SK-N-SH (cell line): ENCODE measurements around the gene LYRM4. TPM values are rescaled to one million over a fixed set of nuclear protein-coding genes. Genes with fewer than 3 reads are reported as not detected.

ENCODE experiments used
- CTCF ChIA-PET: fragments of 300-600, 350-600 bp; formaldehyde crosslinking; extraction: SDS; loops from one replicate; lab custom pipeline; 2021; lab: Yijun Ruan, JAX
- POLR2A ChIA-PET: fragments of 350-600 bp; sonication (Branson Sonifier 250); formaldehyde crosslinking; extraction: SDS; loops from one replicate; lab custom pipeline; 2020; ENCODE audit warnings: antibody characterized with exemption, inconsistent platforms; lab: Yijun Ruan, JAX
- DNase-seq: peaks from one replicate; pipeline ENCODE4 v3.0.0; 2012
- H2AFZ ChIP-seq: fragments of 200-600 bp; sonication (generic); 2 replicates; pipeline ENCODE4 v1.8.1; 2016; ENCODE audit warnings: antibody characterized with exemption, mild to moderate bottlenecking, low read depth
- H3F3A ChIP-seq: fragments of 200-600 bp; sonication (generic); replicated peaks from 2 replicates; pipeline ENCODE3; 2016; ENCODE audit warnings: antibody characterized with exemption, mild to moderate bottlenecking; ENCODE audit not compliant: insufficient read depth
- H3K27ac ChIP-seq, 2 experiments: fragments of 200-500 bp in 1 of 2; fragments of 200-600 bp in 1 of 2; sonication (Bioruptor generic) in 1 of 2; sonication (generic), shearing (Covaris generic) in 1 of 2; 2 replicates each; pipeline versions ENCODE4 v1.5.1 to v1.6.1; 2014 to 2016; ENCODE audit warnings: low read depth in 2 of 2, inconsistent platforms in 1 of 2, low read length in 1 of 2, mild to moderate bottlenecking in 1 of 2, mixed read lengths in 1 of 2
- H3K27me3 ChIP-seq: fragments of 200-600 bp; sonication (generic), shearing (Covaris generic); 2 replicates; pipeline ENCODE4 v1.6.1; 2016; ENCODE audit warnings: mixed run types; ENCODE audit not compliant: insufficient read depth
- H3K36me3 ChIP-seq, 2 experiments: fragments of 200-500 bp in 1 of 2; fragments of 200-600 bp in 1 of 2; sonication (Bioruptor generic) in 1 of 2; sonication (generic) in 1 of 2; replicated peaks in 1 of 2; 2 replicates each; pipeline versions ENCODE3 to v1.5.1; 2014 to 2016; ENCODE audit warnings: low read length in 1 of 2, mild to moderate bottlenecking in 1 of 2; ENCODE audit not compliant: insufficient read depth in 2 of 2, control insufficient read depth in 1 of 2
- H3K4me1 ChIP-seq, 2 experiments: fragments of 200-500 bp in 1 of 2; fragments of 200-600 bp in 1 of 2; sonication (Bioruptor generic) in 1 of 2; sonication (generic), shearing (Covaris generic) in 1 of 2; 2 replicates each; pipeline versions ENCODE4 v1.5.1 to v1.6.1; 2014 to 2016; ENCODE audit warnings: low read depth in 1 of 2, low read length in 1 of 2, mixed run types in 1 of 2; ENCODE audit not compliant: insufficient read depth in 2 of 2, control insufficient read depth in 1 of 2
- H3K4me2 ChIP-seq: fragments of 200-600 bp; sonication (generic), shearing (Covaris generic); 2 replicates; pipeline ENCODE4 v1.6.1; 2017; ENCODE audit warnings: mixed run types
- H3K4me3 ChIP-seq, 2 experiments: fragments of 200-500 bp in 1 of 2; fragments of 200-600 bp in 1 of 2; sonication (Bioruptor generic) in 1 of 2; sonication (generic), shearing (Covaris generic) in 1 of 2; 2 replicates each; pipeline versions ENCODE4 v1.5.1 to v1.8.1; 2014 to 2016; ENCODE audit warnings: low read depth in 2 of 2, inconsistent platforms in 1 of 2, low read length in 1 of 2, mild to moderate bottlenecking in 1 of 2, mixed read lengths in 1 of 2, moderate library complexity in 1 of 2
- H3K79me2 ChIP-seq: fragments of 200-600 bp; sonication (generic); 2 replicates; pipeline ENCODE4 v1.8.1; 2017; ENCODE audit warnings: mild to moderate bottlenecking; ENCODE audit not compliant: insufficient read depth
- H3K9ac ChIP-seq: fragments of 200-600 bp; sonication (generic); 2 replicates; pipeline ENCODE4 v1.6.1; 2017; ENCODE audit warnings: mixed run types
- H3K9me2 ChIP-seq: fragments of 200-600 bp; sonication (generic); 2 replicates; pipeline ENCODE4 v1.6.1; 2017; ENCODE audit warnings: mixed run types
- H3K9me3 ChIP-seq: fragments of 200-600 bp; sonication (generic); 2 replicates; pipeline ENCODE4 v1.6.1; 2017; ENCODE audit warnings: mixed run types, mild to moderate bottlenecking, moderate library complexity
- H4K20me1 ChIP-seq: fragments of 200-600 bp; sonication (generic); 2 replicates; pipeline ENCODE4 v1.6.1; 2017; ENCODE audit warnings: mild to moderate bottlenecking, mixed run types; ENCODE audit not compliant: insufficient read depth
- CHD2 ChIP-seq: fragments of 150-350 bp; IDR thresholded peaks from 2 replicates; pipeline ENCODE4 v1.6.1; 2018; ENCODE audit warnings: low read length; ENCODE audit not compliant: partially characterized antibody
- EP300 ChIP-seq, 2 experiments: IDR thresholded peaks; 2 replicates each; pipeline versions ENCODE4 v1.4.0 to v1.6.1; 2012; ENCODE audit warnings: borderline replicate concordance in 1 of 2, low read depth in 1 of 2, low read length in 1 of 2
- FOSL2 ChIP-seq: IDR thresholded peaks from 2 replicates; pipeline ENCODE4 v1.4.0; 2012; ENCODE audit warnings: low read depth, mild to moderate bottlenecking, moderate library complexity, borderline replicate concordance
- FOXJ3 ChIP-seq: sonication (generic); formaldehyde crosslinking; IDR thresholded peaks from 2 replicates; pipeline ENCODE4 v1.5.1; 2020; ENCODE audit warnings: mild to moderate bottlenecking, missing genetic modification reagents
- FOXM1 ChIP-seq: IDR thresholded peaks from 2 replicates; pipeline ENCODE4 v1.4.0; 2012; ENCODE audit warnings: low read depth, mild to moderate bottlenecking
- GABPA ChIP-seq: IDR thresholded peaks from 2 replicates; pipeline ENCODE4 v1.4.0; 2012; ENCODE audit warnings: low read depth, mild to moderate bottlenecking
- GATA2 ChIP-seq: sonication (generic); formaldehyde crosslinking; IDR thresholded peaks from 2 replicates; pipeline ENCODE4 v1.5.0; 2020; ENCODE audit warnings: mild to moderate bottlenecking, missing genetic modification reagents
- JUND ChIP-seq: IDR thresholded peaks from 2 replicates; pipeline ENCODE4 v1.4.0; 2012
- MEF2A ChIP-seq: IDR thresholded peaks from 2 replicates; pipeline ENCODE4 v1.4.0; 2012; ENCODE audit warnings: low read depth, borderline replicate concordance
- NRF1 ChIP-seq: IDR thresholded peaks from 2 replicates; pipeline ENCODE4 v1.6.1; 2012; ENCODE audit warnings: low read depth, mild to moderate bottlenecking, low read length
- RCOR1 ChIP-seq: fragments of 150-350 bp; IDR thresholded peaks from 2 replicates; pipeline ENCODE4 v1.6.1; 2017; ENCODE audit warnings: antibody characterized with exemption, low read length
- RFX5 ChIP-seq: IDR thresholded peaks from 2 replicates; pipeline ENCODE4 v1.6.1; 2012; ENCODE audit warnings: mild to moderate bottlenecking, improper control_type of control experiment, low read length
- SIN3A ChIP-seq: IDR thresholded peaks from 2 replicates; pipeline ENCODE4 v1.6.1; 2012; ENCODE audit warnings: low read depth, mild to moderate bottlenecking, low read length, moderate library complexity, borderline replicate concordance
- SMC3 ChIP-seq: IDR thresholded peaks from 2 replicates; pipeline ENCODE4 v1.6.1; 2012; ENCODE audit warnings: low read depth, low read length, improper control_type of control experiment
- TAF1 ChIP-seq: IDR thresholded peaks from 2 replicates; pipeline ENCODE4 v1.6.1; 2012; ENCODE audit warnings: low read depth, mild to moderate bottlenecking, low read length, moderate library complexity, borderline replicate concordance
- WGBS: methylation state at CpG from one replicate; pipeline ENCODE4 v1.1.6; 2017; ENCODE audit warnings: low lambda C conversion rate; 5-methylcytosine and 5-hydroxymethylcytosine counted together
- polyA plus RNA-seq, 3 experiments: library from polyadenylated mRNA; depleted of rRNA; stranded (reverse); fragments of >200 nt; gene quantifications; 2 replicates each; pipeline ENCODE4 v1.2.3, GENCODE V29; 2012
- TF ChIP-seq, protein P1 (sequence below): IDR thresholded peaks from 2 replicates; pipeline ENCODE4 v1.6.1; 2012; ENCODE audit warnings: mild to moderate bottlenecking, low read depth, low read length, moderate library complexity
- TF ChIP-seq, protein P2 (sequence below): fragments of 200-600 bp; sonication (generic); IDR thresholded peaks from 2 replicates; pipeline ENCODE4 v1.6.1; 2017; ENCODE audit warnings: antibody characterized with exemption, mild to moderate bottlenecking, moderate library complexity
- TF ChIP-seq, protein P3 (sequence below): IDR thresholded peaks from 2 replicates; pipeline ENCODE4 v1.4.0; 2012; ENCODE audit warnings: low read depth
- TF ChIP-seq, protein P4 (sequence below): IDR thresholded peaks from 2 replicates; pipeline ENCODE4 v1.4.0; 2012; ENCODE audit warnings: low read depth, borderline replicate concordance

The LYRM4 gene
- polyA plus RNA-seq, 1 of the 3 experiments (the other 2 are of a cell fraction), result 37.2 TPM

DNA sequence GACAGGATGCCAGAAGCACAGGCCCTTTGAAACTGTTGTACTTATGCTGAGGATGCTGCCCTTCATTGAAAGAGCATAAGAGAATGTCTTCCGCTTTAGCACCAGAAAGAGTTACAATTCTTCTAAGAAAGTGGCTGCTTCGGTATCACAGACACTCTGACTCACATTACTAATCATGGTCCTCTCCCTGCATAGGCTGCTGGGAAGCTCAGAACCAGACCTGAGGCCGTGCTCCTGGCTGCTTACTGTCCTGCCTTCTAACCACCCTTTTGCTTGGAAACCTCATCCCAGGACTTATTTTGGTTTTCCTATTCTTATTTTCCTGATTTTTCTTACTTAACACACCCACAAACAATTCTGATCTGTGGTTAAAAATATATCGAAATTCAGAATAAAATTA, 22.9 kb downstream of the LYRM4 start:
- Histone ChIP-seq H3K9ac (no peak overlapping the region), H3K9me3 (no peaks in the 10 kb centered on the region), H3K27me3 (no peaks in the 10 kb centered on the region), H3K4me3 (no peak overlapping the region), H3K27ac (no peak overlapping the region), H3K9me2 (no peaks in the 10 kb centered on the region), H3K79me2 (no peaks in the 10 kb centered on the region; the same call in 1 of the 2 replicates), H4K20me1 (no peaks in the 10 kb centered on the region), H3K4me1 (no peaks in the 10 kb centered on the region), H3F3A (no peaks in the 10 kb centered on the region), H3K4me2 (no peak overlapping the region), H3K36me3 (peaks cover 8 to 13% of the 10 kb centered on the region in 2 experiments), H2AFZ (no peak overlapping the region)
- ChIA-PET POLR2A (no interaction called here), CTCF (no interaction called here)
- 96% methylated on average over 4 of the region's 4 CpGs for WGBS
- TF ChIP-seq RCOR1, result no peak
- TF ChIP-seq, protein P1, sequence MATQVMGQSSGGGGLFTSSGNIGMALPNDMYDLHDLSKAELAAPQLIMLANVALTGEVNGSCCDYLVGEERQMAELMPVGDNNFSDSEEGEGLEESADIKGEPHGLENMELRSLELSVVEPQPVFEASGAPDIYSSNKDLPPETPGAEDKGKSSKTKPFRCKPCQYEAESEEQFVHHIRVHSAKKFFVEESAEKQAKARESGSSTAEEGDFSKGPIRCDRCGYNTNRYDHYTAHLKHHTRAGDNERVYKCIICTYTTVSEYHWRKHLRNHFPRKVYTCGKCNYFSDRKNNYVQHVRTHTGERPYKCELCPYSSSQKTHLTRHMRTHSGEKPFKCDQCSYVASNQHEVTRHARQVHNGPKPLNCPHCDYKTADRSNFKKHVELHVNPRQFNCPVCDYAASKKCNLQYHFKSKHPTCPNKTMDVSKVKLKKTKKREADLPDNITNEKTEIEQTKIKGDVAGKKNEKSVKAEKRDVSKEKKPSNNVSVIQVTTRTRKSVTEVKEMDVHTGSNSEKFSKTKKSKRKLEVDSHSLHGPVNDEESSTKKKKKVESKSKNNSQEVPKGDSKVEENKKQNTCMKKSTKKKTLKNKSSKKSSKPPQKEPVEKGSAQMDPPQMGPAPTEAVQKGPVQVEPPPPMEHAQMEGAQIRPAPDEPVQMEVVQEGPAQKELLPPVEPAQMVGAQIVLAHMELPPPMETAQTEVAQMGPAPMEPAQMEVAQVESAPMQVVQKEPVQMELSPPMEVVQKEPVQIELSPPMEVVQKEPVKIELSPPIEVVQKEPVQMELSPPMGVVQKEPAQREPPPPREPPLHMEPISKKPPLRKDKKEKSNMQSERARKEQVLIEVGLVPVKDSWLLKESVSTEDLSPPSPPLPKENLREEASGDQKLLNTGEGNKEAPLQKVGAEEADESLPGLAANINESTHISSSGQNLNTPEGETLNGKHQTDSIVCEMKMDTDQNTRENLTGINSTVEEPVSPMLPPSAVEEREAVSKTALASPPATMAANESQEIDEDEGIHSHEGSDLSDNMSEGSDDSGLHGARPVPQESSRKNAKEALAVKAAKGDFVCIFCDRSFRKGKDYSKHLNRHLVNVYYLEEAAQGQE, result no peak
- no peak for TF ChIP-seq JUND
- no peak for TF ChIP-seq NRF1
- TF ChIP-seq TAF1, result no peak
- TF ChIP-seq RFX5, result no peak
- no peak for TF ChIP-seq SIN3A
- TF ChIP-seq CHD2, result no peak
- TF ChIP-seq MEF2A, result no peak
- no peak for DNase-seq

DNA sequence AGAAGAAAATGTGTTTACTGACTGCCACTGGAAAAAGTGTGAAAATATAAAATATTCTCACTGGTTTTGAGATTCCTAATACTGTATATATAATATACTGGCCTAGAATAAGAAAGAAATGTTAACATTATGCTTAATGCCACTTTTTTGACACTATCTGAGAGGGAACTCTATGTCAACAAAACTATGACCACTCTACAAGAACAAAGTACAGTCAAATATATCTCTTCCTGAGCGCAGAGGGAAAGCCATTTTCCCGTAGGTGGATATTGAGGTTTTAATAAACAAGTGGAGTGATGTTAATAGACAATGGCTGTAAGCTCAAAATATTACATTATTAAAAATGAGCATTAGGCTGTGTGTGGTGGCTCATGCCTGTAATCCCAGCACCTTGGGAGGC, 24.9 kb downstream of the LYRM4 start:
- H3K4me2 ChIP-seq, result no peak overlapping the region
- no peaks in the 10 kb centered on the region for H3K4me1 ChIP-seq
- ChIA-PET POLR2A (no interaction called here), CTCF (no interaction called here)
- H3F3A ChIP-seq, result no peaks in the 10 kb centered on the region
- 98% methylated on average over 2 of the region's 2 CpGs for WGBS
- no peak overlapping the region for H2AFZ ChIP-seq
- no peaks in the 10 kb centered on the region for H3K27me3 ChIP-seq
- H3K9ac ChIP-seq, result no peak overlapping the region
- no peak for DNase-seq
- H3K9me3 ChIP-seq, result no peaks in the 10 kb centered on the region
- H3K4me3 ChIP-seq, result no peak overlapping the region
- H3K79me2 ChIP-seq, result no peaks in the 10 kb centered on the region; the same call in 1 of the 2 replicates
- H3K9me2 ChIP-seq, result no peaks in the 10 kb centered on the region
- H3K36me3 ChIP-seq, result peaks cover 8 to 12% of the 10 kb centered on the region in 2 experiments
- H4K20me1 ChIP-seq, result no peaks in the 10 kb centered on the region
- TF ChIP-seq GABPA, result no peak
- no peak for TF ChIP-seq SMC3
- no peak for TF ChIP-seq MEF2A
- no peak for TF ChIP-seq NRF1
- no peak for TF ChIP-seq FOSL2
- TF ChIP-seq EP300 (IDR thresholded peaks at IDR 0.05; ENCODE audit: borderline replicate concordance in 1 of 2, low read depth in 1 of 2, low read length in 1 of 2), result no peak
- TF ChIP-seq, protein P2, sequence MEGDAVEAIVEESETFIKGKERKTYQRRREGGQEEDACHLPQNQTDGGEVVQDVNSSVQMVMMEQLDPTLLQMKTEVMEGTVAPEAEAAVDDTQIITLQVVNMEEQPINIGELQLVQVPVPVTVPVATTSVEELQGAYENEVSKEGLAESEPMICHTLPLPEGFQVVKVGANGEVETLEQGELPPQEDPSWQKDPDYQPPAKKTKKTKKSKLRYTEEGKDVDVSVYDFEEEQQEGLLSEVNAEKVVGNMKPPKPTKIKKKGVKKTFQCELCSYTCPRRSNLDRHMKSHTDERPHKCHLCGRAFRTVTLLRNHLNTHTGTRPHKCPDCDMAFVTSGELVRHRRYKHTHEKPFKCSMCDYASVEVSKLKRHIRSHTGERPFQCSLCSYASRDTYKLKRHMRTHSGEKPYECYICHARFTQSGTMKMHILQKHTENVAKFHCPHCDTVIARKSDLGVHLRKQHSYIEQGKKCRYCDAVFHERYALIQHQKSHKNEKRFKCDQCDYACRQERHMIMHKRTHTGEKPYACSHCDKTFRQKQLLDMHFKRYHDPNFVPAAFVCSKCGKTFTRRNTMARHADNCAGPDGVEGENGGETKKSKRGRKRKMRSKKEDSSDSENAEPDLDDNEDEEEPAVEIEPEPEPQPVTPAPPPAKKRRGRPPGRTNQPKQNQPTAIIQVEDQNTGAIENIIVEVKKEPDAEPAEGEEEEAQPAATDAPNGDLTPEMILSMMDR, result no peak
- no peak for TF ChIP-seq GATA2 (CRISPR knock-in tag)
- TF ChIP-seq, protein P3, sequence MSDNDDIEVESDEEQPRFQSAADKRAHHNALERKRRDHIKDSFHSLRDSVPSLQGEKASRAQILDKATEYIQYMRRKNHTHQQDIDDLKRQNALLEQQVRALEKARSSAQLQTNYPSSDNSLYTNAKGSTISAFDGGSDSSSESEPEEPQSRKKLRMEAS, result no peak
- TF ChIP-seq RCOR1, result no peak
- TF ChIP-seq RFX5, result no peak
- no peak for TF ChIP-seq FOXM1
- TF ChIP-seq FOXJ3 (CRISPR knock-in tag), result no peak
- TF ChIP-seq, protein P4, sequence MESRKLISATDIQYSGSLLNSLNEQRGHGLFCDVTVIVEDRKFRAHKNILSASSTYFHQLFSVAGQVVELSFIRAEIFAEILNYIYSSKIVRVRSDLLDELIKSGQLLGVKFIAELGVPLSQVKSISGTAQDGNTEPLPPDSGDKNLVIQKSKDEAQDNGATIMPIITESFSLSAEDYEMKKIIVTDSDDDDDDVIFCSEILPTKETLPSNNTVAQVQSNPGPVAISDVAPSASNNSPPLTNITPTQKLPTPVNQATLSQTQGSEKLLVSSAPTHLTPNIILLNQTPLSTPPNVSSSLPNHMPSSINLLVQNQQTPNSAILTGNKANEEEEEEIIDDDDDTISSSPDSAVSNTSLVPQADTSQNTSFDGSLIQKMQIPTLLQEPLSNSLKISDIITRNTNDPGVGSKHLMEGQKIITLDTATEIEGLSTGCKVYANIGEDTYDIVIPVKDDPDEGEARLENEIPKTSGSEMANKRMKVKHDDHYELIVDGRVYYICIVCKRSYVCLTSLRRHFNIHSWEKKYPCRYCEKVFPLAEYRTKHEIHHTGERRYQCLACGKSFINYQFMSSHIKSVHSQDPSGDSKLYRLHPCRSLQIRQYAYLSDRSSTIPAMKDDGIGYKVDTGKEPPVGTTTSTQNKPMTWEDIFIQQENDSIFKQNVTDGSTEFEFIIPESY, result no peak
- TF ChIP-seq TAF1, result no peak
- no peak overlapping the region for H3K27ac ChIP-seq
